Common myeloid progenitor, CD34-positive (primary cell): ENCODE data around the gene IRF9.
"Not testable (repeated sequence)": the region's sequence is repeated elsewhere in the genome, so short reads cannot be mapped to it uniquely, and the experiment has no call there.

ENCODE experiments used
- CTCF ChIA-PET: fragments of 350-600 bp; sonication (Branson Sonifier 250); formaldehyde crosslinking; loops from one replicate; lab custom pipeline; 2021; ENCODE audit warnings: antibody characterized with exemption; lab: Charles Lee
- POLR2A ChIA-PET: fragments of 350-600 bp; sonication (Branson Sonifier 250); formaldehyde crosslinking; loops from one replicate; lab custom pipeline; 2021; ENCODE audit warnings: antibody characterized with exemption; lab: Charles Lee
- DNase-seq, 3 donors: peaks; one replicate each; pipeline versions ENCODE4 v3.0.0 to v3.0.0-alpha.2; 2013
- H3K27ac ChIP-seq, 2 experiments: 1 replicate in 1 of 2; 2 replicates in 1 of 2; pipeline ENCODE4 v1.7.0; 2013; ENCODE audit warnings: inconsistent platforms in 2 of 2, low read length in 2 of 2, mild to moderate bottlenecking in 2 of 2, low read depth in 1 of 2, moderate library complexity in 1 of 2; ENCODE audit not compliant: severe bottlenecking in 2 of 2, insufficient read depth in 1 of 2, poor library complexity in 1 of 2
- H3K27me3 ChIP-seq, 5 experiments: replicated peaks in 2 of 5; 1 replicate in 3 of 5; 2 replicates in 2 of 5; pipeline versions ENCODE4 v1.6.1 to v1.7.0; 2013; ENCODE audit warnings: low read length in 4 of 5, mild to moderate bottlenecking in 2 of 5, moderate library complexity in 2 of 5, inconsistent platforms in 1 of 5; ENCODE audit not compliant: insufficient read depth in 5 of 5, control insufficient read depth in 4 of 5
- H3K36me3 ChIP-seq, 4 experiments: 1 replicate in 2 of 4; 2 replicates in 2 of 4; pipeline versions ENCODE4 v1.6.1 to v1.7.0; 2013; ENCODE audit warnings: low read length in 3 of 4, control low read depth in 1 of 4, mild to moderate bottlenecking in 1 of 4; ENCODE audit not compliant: control insufficient read depth in 4 of 4, insufficient read depth in 4 of 4
- H3K4me1 ChIP-seq, 4 experiments: 1 replicate in 3 of 4; 2 replicates in 1 of 4; pipeline versions ENCODE4 v1.6.1 to v1.7.1; 2013; ENCODE audit warnings: low read length in 3 of 4, mild to moderate bottlenecking in 3 of 4, control low read depth in 1 of 4, inconsistent platforms in 1 of 4, moderate library complexity in 1 of 4; ENCODE audit not compliant: control insufficient read depth in 4 of 4, insufficient read depth in 4 of 4; ENCODE audit errors: control extremely low read depth in 1 of 4
- H3K4me3 ChIP-seq, 7 experiments: 1 replicate in 4 of 7; 2 replicates in 3 of 7; pipeline versions ENCODE4 v1.5.1 to v1.7.0; 2013; ENCODE audit warnings: mild to moderate bottlenecking in 7 of 7, low read length in 6 of 7, moderate library complexity in 6 of 7, inconsistent platforms in 2 of 7, low read depth in 2 of 7, control low read depth in 1 of 7; ENCODE audit not compliant: insufficient read depth in 4 of 7, control insufficient read depth in 1 of 7; ENCODE audit errors: extremely low read depth in 1 of 7
- H3K9me3 ChIP-seq, 5 experiments: 1 replicate in 4 of 5; 2 replicates in 1 of 5; pipeline versions ENCODE4 v1.6.1 to v1.7.1; 2013; ENCODE audit warnings: low read length in 4 of 5, mild to moderate bottlenecking in 2 of 5, inconsistent platforms in 1 of 5, low read depth in 1 of 5, moderate library complexity in 1 of 5; ENCODE audit not compliant: control insufficient read depth in 4 of 5, insufficient read depth in 2 of 5; ENCODE audit errors: control extremely low read depth in 1 of 5
- WGBS: methylation state at CpG from one replicate; pipeline ENCODE4 v1.1.5; 2013; ENCODE audit not compliant: insufficient coverage; 5-methylcytosine and 5-hydroxymethylcytosine counted together

The IRF9 gene

GRCh38 chr14:24197056-24197450, 36.0 kb downstream of the IRF9 start:
- Histone ChIP-seq H3K27ac (peak overlapping the region in 1 of 2 experiments; percentile 97), H3K36me3 (peaks cover 5 to 22% (median 13%) of the 10 kb centered on the region in 4 experiments), H3K4me3 (peak overlapping the region in 1 of 7 experiments; percentile 91), H3K27me3 (no peaks in the 10 kb centered on the region), H3K4me1 (peaks cover 4 to 32% (median 25%) of the 10 kb centered on the region in 4 experiments), H3K9me3 (peaks cover 0 to 2% (median 0%) of the 10 kb centered on the region in 5 experiments)
- POLR2A ChIA-PET = interaction anchor here (0.9 to 2.8 kb wide), 2 partner anchors 16 to 35 kb away, joined by 3 to 25 read pairs; partner anchors contain the start of genes CHMP4A and IRF9
- WGBS = 100% methylated on average over 1 of the region's 2 CpGs
- CTCF ChIA-PET = interaction anchor here (1.1 to 1.8 kb wide), 4 partner anchors 11 to 37 kb away, joined by 3 to 6 read pairs (median 4); partner anchors contain the start of gene CHMP4A
- no peak for DNase-seq

DNA sequence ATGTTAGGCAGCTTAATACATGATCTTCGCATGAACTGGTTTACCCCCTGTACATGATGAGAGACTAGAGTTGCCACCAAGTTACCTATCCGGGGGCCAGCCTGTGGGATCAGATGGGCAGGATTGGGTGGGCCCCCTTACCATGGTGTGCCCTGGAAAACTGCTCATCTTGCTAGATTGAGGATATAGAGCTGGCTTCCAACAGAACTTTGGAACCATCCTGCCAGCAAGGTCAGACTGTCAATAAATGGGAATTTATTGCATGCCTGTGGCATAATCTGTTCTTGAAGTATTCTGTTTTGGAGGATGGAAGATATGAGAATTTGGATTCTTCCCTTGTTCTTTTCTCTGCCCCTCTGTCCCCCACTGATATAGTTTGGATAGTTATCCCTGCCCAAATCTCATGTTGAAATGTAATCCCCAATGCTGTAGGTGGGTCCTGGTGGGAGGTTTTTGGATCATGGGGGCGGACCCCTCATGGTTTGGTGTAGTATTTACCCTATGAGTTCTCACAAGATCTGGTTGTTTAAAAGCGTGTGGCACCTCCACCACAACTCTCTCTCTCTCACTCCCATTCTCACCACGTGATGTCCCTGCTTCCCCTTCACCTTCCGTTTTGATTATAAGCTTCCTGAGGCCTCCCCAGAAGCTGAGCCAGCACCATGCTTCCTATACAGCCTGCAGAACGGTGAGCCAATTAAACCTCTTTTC, 37.9 kb downstream of the IRF9 start:
- peaks cover 0 to 4% (median 0%) of the 10 kb centered on the region in 5 experiments for H3K9me3 ChIP-seq
- no peak overlapping the region for H3K27ac ChIP-seq
- 89% methylated on average over 5 of the region's 7 CpGs for WGBS
- peaks cover 6 to 22% (median 12%) of the 10 kb centered on the region in 4 experiments for H3K36me3 ChIP-seq
- no peak overlapping the region for H3K4me3 ChIP-seq
- H3K4me1 ChIP-seq = peaks cover 4 to 32% (median 25%) of the 10 kb centered on the region in 4 experiments
- DNase-seq = no peak
- ChIA-PET POLR2A (no interaction called here), CTCF (interaction anchor here (1.5 to 1.8 kb wide), 2 partner anchors 10 to 17 kb away, joined by 4 to 6 read pairs; partner anchors contain the start of gene MDP1)
- no peaks in the 10 kb centered on the region for H3K27me3 ChIP-seq

DNA sequence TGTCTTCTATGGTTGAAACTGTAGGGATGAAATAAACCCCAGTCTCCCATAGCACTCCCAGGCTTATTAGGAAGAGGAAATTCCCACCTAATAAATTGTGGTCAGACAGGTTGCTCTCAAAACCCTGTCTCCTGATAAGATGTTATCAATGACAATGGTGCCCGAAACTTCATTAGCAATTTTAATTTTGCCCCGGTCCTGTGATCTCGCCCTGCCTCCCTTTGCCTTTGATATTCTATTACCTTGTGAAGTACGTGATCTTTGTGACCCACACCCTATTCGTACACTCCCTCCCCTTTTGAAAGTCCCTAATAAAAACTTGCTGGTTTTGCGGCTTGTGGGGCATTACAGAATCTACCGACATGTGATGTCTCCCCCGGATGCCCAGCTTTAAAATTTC, 41.5 kb downstream of the IRF9 start:
- DNase-seq, H3K9me3 ChIP-seq, POLR2A ChIA-PET, H3K4me1 ChIP-seq, H3K27ac ChIP-seq, H3K27me3 ChIP-seq, CTCF ChIA-PET, H3K4me3 ChIP-seq: not testable (repeated sequence)
- WGBS = 99% methylated on average over 8 of the region's 8 CpGs
- peaks cover 13 to 46% (median 32%) of the 10 kb centered on the region in 4 experiments for H3K36me3 ChIP-seq

DNA sequence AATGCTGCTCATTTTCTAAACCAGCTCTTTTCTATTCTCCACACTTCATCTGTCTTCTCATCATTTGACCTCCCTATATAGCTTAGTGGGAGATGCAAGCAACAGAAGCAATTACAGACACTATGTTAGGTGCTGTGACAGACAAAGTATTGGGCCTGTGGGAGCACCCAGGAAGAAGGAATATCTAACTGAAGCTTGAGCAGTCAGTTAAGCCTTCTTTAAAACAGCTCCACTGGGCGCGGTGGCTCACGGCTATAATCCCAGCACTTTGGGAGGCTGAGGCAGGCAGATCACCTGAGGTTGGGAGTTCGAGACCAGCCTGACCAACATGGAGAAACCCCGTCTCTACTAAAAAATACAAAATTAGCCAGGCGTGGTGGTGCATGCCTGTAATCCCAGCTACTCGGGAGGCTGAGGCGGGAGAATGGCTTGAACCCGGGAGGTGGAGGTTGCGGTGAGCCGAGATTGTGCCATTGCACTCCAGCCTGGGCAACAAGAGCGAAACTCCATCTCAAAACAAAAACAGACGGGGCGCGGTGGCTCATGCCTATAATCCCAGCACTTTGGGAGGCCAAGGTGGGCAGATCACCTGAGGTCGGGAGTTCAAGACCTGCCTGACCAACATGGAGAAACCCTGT, 42.3 kb downstream of the IRF9 start:
- H3K9me3 ChIP-seq, POLR2A ChIA-PET, H3K27ac ChIP-seq, H3K4me1 ChIP-seq, H3K27me3 ChIP-seq, DNase-seq, H3K4me3 ChIP-seq: not testable (repeated sequence)
- CTCF ChIA-PET = interaction anchor here (1.3 kb wide), 1 partner anchor 10 kb away, joined by 3 read pairs; the partner anchor contains the start of gene CHMP4A
- WGBS = 97% methylated on average over 10 of the region's 16 CpGs
- H3K36me3 ChIP-seq = peaks cover 13 to 54% (median 38%) of the 10 kb centered on the region in 4 experiments

GRCh38 chr14:24204163-24205146, 43.4 kb downstream of the IRF9 start:
- Histone ChIP-seq H3K27ac (no peak overlapping the region), H3K9me3 (peaks cover 0 to 4% (median 0%) of the 10 kb centered on the region in 5 experiments), H3K4me3 (no peak overlapping the region), H3K36me3 (peaks cover 13 to 58% (median 43%) of the 10 kb centered on the region in 4 experiments), H3K4me1 (no peaks in the 10 kb centered on the region), H3K27me3 (no peaks in the 10 kb centered on the region)
- DNase-seq = no peak
- ChIA-PET POLR2A (no interaction called here), CTCF (interaction anchor here (0.7 to 1.9 kb wide), 3 partner anchors 9 to 132 kb away, joined by 3 to 6 read pairs (median 3); partner anchors contain the start of genes CHMP4A and TM9SF1)
- WGBS = 85% methylated on average over 6 of the region's 7 CpGs

GRCh38 chr14:24206260-24207103, 45.4 kb downstream of the IRF9 start:
- Histone ChIP-seq H3K9me3 (peaks cover 0 to 4% (median 0%) of the 10 kb centered on the region in 5 experiments), H3K4me3 (no peak overlapping the region), H3K4me1 (no peaks in the 10 kb centered on the region), H3K36me3 (peaks cover 15 to 71% (median 55%) of the 10 kb centered on the region in 4 experiments), H3K27ac (no peak overlapping the region), H3K27me3 (no peaks in the 10 kb centered on the region)
- 97% methylated on average over 9 of the region's 11 CpGs for WGBS
- POLR2A ChIA-PET = no interaction called here
- CTCF ChIA-PET = interaction anchor here (1.0 to 1.9 kb wide), 6 partner anchors 10 to 94 kb away, joined by 3 to 6 read pairs (median 4); partner anchors contain the start of genes NOP9, TINF2 and TM9SF1
- DNase-seq = no peak
